HG03432 (cell line): ENCODE results near the gene ZNF577.
"Not testable (repeated sequence)": the region's sequence is repeated elsewhere in the genome, so short reads cannot be mapped to it uniquely, and the experiment has no call there.

Source experiments
- ATAC-seq: cut with Tn5 transposase; IDR thresholded peaks from one replicate; pipeline ENCODE4 v1.9.1; 2021; ENCODE audit warnings: mild to moderate bottlenecking, moderate library complexity; ENCODE audit not compliant: unreplicated experiment

Gene ZNF577

GRCh38 chr19:51887522-51888498 is at the start of gene ZNF577:
TSS of gene ZNF577 (minus strand) at chr19:51887951. CDS start at chr19:51880382, 7,569 bp downstream.
- no peak for ATAC-seq

- no peak for ATAC-seq
These were observed 44.2 kb upstream of the ZNF577 start for GRCh38 chr19:51931921-51932320.

- ATAC-seq: no peak
These were observed 40.1 kb upstream of the ZNF577 start for GRCh38 chr19:51927859-51928258.

- peak; percentile 78 for ATAC-seq
These were observed 39.3 kb upstream of the ZNF577 start, which contains the start of gene ZNF613 for GRCh38 chr19:51926784-51927741. TSS of gene ZNF613 (plus strand) at chr19:51927472. CDS start at chr19:51936221, 8,749 bp downstream.

- no peak for ATAC-seq
These were observed 38.7 kb upstream of the ZNF577 start for GRCh38 chr19:51926426-51926783.

GRCh38 chr19:51921949-51922348 is 34.2 kb upstream of the ZNF577 start:
- no peak for ATAC-seq

GRCh38 chr19:51919606-51920005 is 31.9 kb upstream of the ZNF577 start:
- ATAC-seq: no peak

- no peak for ATAC-seq
These were observed 28.4 kb upstream of the ZNF577 start for GRCh38 chr19:51916167-51916566.

GRCh38 chr19:51915324-51915867 is 27.6 kb upstream of the ZNF577 start:
- ATAC-seq: no peak

- ATAC-seq: not testable (repeated sequence)
These were observed 20.2 kb upstream of the ZNF577 start for GRCh38 chr19:51907981-51908380.

GRCh38 chr19:51906108-51906507 is 18.4 kb upstream of the ZNF577 start:
- not testable (repeated sequence) for ATAC-seq

GRCh38 chr19:51905639-51906038 is 17.9 kb upstream of the ZNF577 start:
- ATAC-seq: not testable (repeated sequence)

- no peak for ATAC-seq
These were observed 17.5 kb upstream of the ZNF577 start for GRCh38 chr19:51905206-51905605.

- peak; percentile 85 for ATAC-seq
These were observed 16.8 kb upstream of the ZNF577 start, which contains the start of gene ZNF649 for GRCh38 chr19:51904331-51905165. TSS of gene ZNF649 (minus strand) at chr19:51905017. CDS start at chr19:51900107, 4,910 bp downstream.

- no peak for ATAC-seq
These were observed 15.4 kb upstream of the ZNF577 start for GRCh38 chr19:51903192-51903591.

- ATAC-seq: no peak
These were observed 14.1 kb upstream of the ZNF577 start for GRCh38 chr19:51901860-51902259.

GRCh38 chr19:51891193-51891747 is 3.5 kb upstream of the ZNF577 start:
- no peak for ATAC-seq

GRCh38 chr19:51889934-51890333 is 2.2 kb upstream of the ZNF577 start:
- no peak for ATAC-seq

- ATAC-seq: no peak
These were observed 3.0 kb downstream of the ZNF577 start for GRCh38 chr19:51884713-51885112.

- no peak for ATAC-seq
These were observed 5.2 kb downstream of the ZNF577 start for GRCh38 chr19:51882518-51882917.
